SK-N-SH (cell line): ENCODE results near the gene APEH. TPM values are rescaled to one million over a fixed set of nuclear protein-coding genes. Genes with fewer than 3 reads are reported as not detected.
"Not testable (repeated sequence)": the region's sequence is repeated elsewhere in the genome, so short reads cannot be mapped to it uniquely, and the experiment has no call there.

Experiments used
- CTCF ChIA-PET: fragments of 300-600, 350-600 bp; formaldehyde crosslinking; extraction: SDS; loops from one replicate; lab custom pipeline; 2021; lab: Yijun Ruan, JAX
- POLR2A ChIA-PET: fragments of 350-600 bp; sonication (Branson Sonifier 250); formaldehyde crosslinking; extraction: SDS; loops from one replicate; lab custom pipeline; 2020; ENCODE audit warnings: antibody characterized with exemption, inconsistent platforms; lab: Yijun Ruan, JAX
- DNase-seq: peaks from one replicate; pipeline ENCODE4 v3.0.0; 2012
- H2AFZ ChIP-seq: fragments of 200-600 bp; sonication (generic); 2 replicates; pipeline ENCODE4 v1.8.1; 2016; ENCODE audit warnings: antibody characterized with exemption, mild to moderate bottlenecking, low read depth
- H3F3A ChIP-seq: fragments of 200-600 bp; sonication (generic); replicated peaks from 2 replicates; pipeline ENCODE3; 2016; ENCODE audit warnings: antibody characterized with exemption, mild to moderate bottlenecking; ENCODE audit not compliant: insufficient read depth
- H3K27ac ChIP-seq, 2 experiments: fragments of 200-500 bp in 1 of 2; fragments of 200-600 bp in 1 of 2; sonication (Bioruptor generic) in 1 of 2; sonication (generic), shearing (Covaris generic) in 1 of 2; 2 replicates each; pipeline versions ENCODE4 v1.5.1 to v1.6.1; 2014 to 2016; ENCODE audit warnings: low read depth in 2 of 2, inconsistent platforms in 1 of 2, low read length in 1 of 2, mild to moderate bottlenecking in 1 of 2, mixed read lengths in 1 of 2
- H3K27me3 ChIP-seq: fragments of 200-600 bp; sonication (generic), shearing (Covaris generic); 2 replicates; pipeline ENCODE4 v1.6.1; 2016; ENCODE audit warnings: mixed run types; ENCODE audit not compliant: insufficient read depth
- H3K36me3 ChIP-seq, 2 experiments: fragments of 200-500 bp in 1 of 2; fragments of 200-600 bp in 1 of 2; sonication (Bioruptor generic) in 1 of 2; sonication (generic) in 1 of 2; replicated peaks in 1 of 2; 2 replicates each; pipeline versions ENCODE3 to v1.5.1; 2014 to 2016; ENCODE audit warnings: low read length in 1 of 2, mild to moderate bottlenecking in 1 of 2; ENCODE audit not compliant: insufficient read depth in 2 of 2, control insufficient read depth in 1 of 2
- H3K4me1 ChIP-seq, 2 experiments: fragments of 200-500 bp in 1 of 2; fragments of 200-600 bp in 1 of 2; sonication (Bioruptor generic) in 1 of 2; sonication (generic), shearing (Covaris generic) in 1 of 2; 2 replicates each; pipeline versions ENCODE4 v1.5.1 to v1.6.1; 2014 to 2016; ENCODE audit warnings: low read depth in 1 of 2, low read length in 1 of 2, mixed run types in 1 of 2; ENCODE audit not compliant: insufficient read depth in 2 of 2, control insufficient read depth in 1 of 2
- H3K4me2 ChIP-seq: fragments of 200-600 bp; sonication (generic), shearing (Covaris generic); 2 replicates; pipeline ENCODE4 v1.6.1; 2017; ENCODE audit warnings: mixed run types
- H3K4me3 ChIP-seq, 2 experiments: fragments of 200-500 bp in 1 of 2; fragments of 200-600 bp in 1 of 2; sonication (Bioruptor generic) in 1 of 2; sonication (generic), shearing (Covaris generic) in 1 of 2; 2 replicates each; pipeline versions ENCODE4 v1.5.1 to v1.8.1; 2014 to 2016; ENCODE audit warnings: low read depth in 2 of 2, inconsistent platforms in 1 of 2, low read length in 1 of 2, mild to moderate bottlenecking in 1 of 2, mixed read lengths in 1 of 2, moderate library complexity in 1 of 2
- H3K79me2 ChIP-seq: fragments of 200-600 bp; sonication (generic); 2 replicates; pipeline ENCODE4 v1.8.1; 2017; ENCODE audit warnings: mild to moderate bottlenecking; ENCODE audit not compliant: insufficient read depth
- H3K9ac ChIP-seq: fragments of 200-600 bp; sonication (generic); 2 replicates; pipeline ENCODE4 v1.6.1; 2017; ENCODE audit warnings: mixed run types
- H3K9me2 ChIP-seq: fragments of 200-600 bp; sonication (generic); 2 replicates; pipeline ENCODE4 v1.6.1; 2017; ENCODE audit warnings: mixed run types
- H3K9me3 ChIP-seq: fragments of 200-600 bp; sonication (generic); 2 replicates; pipeline ENCODE4 v1.6.1; 2017; ENCODE audit warnings: mixed run types, mild to moderate bottlenecking, moderate library complexity
- H4K20me1 ChIP-seq: fragments of 200-600 bp; sonication (generic); 2 replicates; pipeline ENCODE4 v1.6.1; 2017; ENCODE audit warnings: mild to moderate bottlenecking, mixed run types; ENCODE audit not compliant: insufficient read depth
- WGBS: methylation state at CpG from one replicate; pipeline ENCODE4 v1.1.6; 2017; ENCODE audit warnings: low lambda C conversion rate; 5-methylcytosine and 5-hydroxymethylcytosine counted together
- polyA plus RNA-seq, 3 experiments: library from polyadenylated mRNA; depleted of rRNA; stranded (reverse); fragments of >200 nt; gene quantifications; 2 replicates each; pipeline ENCODE4 v1.2.3, GENCODE V29; 2012

APEH gene
- polyA plus RNA-seq, 1 of the 3 experiments (the other 2 are of a cell fraction): 112 TPM

DNA sequence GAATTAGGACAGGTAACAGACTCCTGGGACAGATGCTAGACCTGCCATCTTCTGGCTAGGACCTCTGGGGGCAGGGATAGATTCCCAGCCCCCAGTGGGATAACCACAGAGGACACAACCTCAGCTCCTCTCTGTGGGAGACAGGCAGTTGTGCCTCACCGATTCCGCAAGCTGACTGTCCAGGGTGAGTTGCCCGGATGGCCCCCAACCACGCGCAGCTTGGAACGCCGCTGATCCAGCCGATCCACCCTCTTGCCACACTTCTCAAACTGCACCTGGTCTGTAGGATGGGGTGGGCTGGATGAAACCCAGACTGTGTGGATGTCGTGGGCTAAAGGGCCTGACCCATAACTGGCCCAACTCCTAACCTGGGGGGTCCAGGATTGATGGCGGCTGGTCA, 11.0 kb downstream of the APEH start:
- H3K9me2 ChIP-seq, H3K79me2 ChIP-seq, H3K27ac ChIP-seq, H3K4me3 ChIP-seq, POLR2A ChIA-PET, H3K9ac ChIP-seq, H4K20me1 ChIP-seq, H3K27me3 ChIP-seq, DNase-seq, H3K9me3 ChIP-seq, H3K4me2 ChIP-seq, H3F3A ChIP-seq, H2AFZ ChIP-seq: not testable (repeated sequence)
- WGBS: 100% methylated on average over 10 of the region's 10 CpGs
- Histone ChIP-seq H3K4me1 (peaks cover 5 to 13% of the 10 kb centered on the region in 2 experiments; a peak in 2 of 4 replicates), H3K36me3 (peaks cover 0 to 36% of the 10 kb centered on the region in 2 experiments)
- CTCF ChIA-PET: interaction anchor here (1.4 kb wide), 1 partner anchor 13 kb away, joined by 6 read pairs; no protein-coding TSS in a partner anchor

DNA sequence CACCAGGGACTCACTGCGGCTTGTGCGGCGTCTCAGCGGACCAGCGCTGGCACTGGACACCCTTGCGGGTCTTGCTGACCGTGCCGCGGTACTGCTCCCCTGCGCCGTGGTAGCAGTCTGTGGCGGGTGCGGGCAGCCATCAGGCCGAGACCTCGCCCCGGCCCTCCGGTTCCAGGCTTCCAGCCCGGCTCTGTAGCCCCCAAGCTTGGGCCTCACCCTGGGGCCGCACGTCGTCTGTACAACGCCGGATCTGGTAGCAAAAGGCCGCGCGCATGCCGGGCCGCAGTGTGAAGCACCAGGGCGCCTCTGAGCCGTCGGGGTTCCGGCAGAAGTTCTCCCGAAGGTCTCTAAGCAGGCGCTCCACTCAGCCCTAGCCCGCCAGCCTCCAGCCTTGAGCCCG, 11.7 kb downstream of the APEH start:
- H3F3A ChIP-seq, H3K9ac ChIP-seq, H3K27me3 ChIP-seq, DNase-seq, H3K9me2 ChIP-seq, H4K20me1 ChIP-seq, H3K4me3 ChIP-seq, H3K9me3 ChIP-seq, POLR2A ChIA-PET, H3K27ac ChIP-seq, H3K4me2 ChIP-seq, H2AFZ ChIP-seq: not testable (repeated sequence)
- CTCF ChIA-PET: interaction anchor here (1.4 kb wide), 1 partner anchor 14 kb away, joined by 6 read pairs; no protein-coding TSS in a partner anchor
- Histone ChIP-seq H3K36me3 (peaks cover 0 to 29% of the 10 kb centered on the region in 2 experiments), H3K4me1 (peaks cover 5 to 20% of the 10 kb centered on the region in 2 experiments; a peak in 2 of 4 replicates), H3K79me2 (peaks cover 14% of the 10 kb centered on the region)
- 93% methylated on average over 3 of the region's 36 CpGs for WGBS

GRCh38 chr3:49686346-49686745, 12.2 kb downstream of the APEH start:
- H3K4me2 ChIP-seq, H4K20me1 ChIP-seq, H3K9me3 ChIP-seq, H2AFZ ChIP-seq, H3K9me2 ChIP-seq, DNase-seq, H3F3A ChIP-seq, H3K27me3 ChIP-seq, CTCF ChIA-PET, H3K9ac ChIP-seq, POLR2A ChIA-PET, H3K27ac ChIP-seq: not testable (repeated sequence)
- peaks cover 5 to 24% of the 10 kb centered on the region in 2 experiments; a peak in 2 of 4 replicates for H3K4me1 ChIP-seq
- H3K79me2 ChIP-seq: peaks cover 18% of the 10 kb centered on the region
- H3K36me3 ChIP-seq: peaks cover 0 to 24% of the 10 kb centered on the region in 2 experiments
- H3K4me3 ChIP-seq: peak overlapping the region in 1 of 2 experiments; percentile 24; a peak in 1 of 4 replicates
- WGBS: 15% methylated on average over 4 of the region's 29 CpGs

DNA sequence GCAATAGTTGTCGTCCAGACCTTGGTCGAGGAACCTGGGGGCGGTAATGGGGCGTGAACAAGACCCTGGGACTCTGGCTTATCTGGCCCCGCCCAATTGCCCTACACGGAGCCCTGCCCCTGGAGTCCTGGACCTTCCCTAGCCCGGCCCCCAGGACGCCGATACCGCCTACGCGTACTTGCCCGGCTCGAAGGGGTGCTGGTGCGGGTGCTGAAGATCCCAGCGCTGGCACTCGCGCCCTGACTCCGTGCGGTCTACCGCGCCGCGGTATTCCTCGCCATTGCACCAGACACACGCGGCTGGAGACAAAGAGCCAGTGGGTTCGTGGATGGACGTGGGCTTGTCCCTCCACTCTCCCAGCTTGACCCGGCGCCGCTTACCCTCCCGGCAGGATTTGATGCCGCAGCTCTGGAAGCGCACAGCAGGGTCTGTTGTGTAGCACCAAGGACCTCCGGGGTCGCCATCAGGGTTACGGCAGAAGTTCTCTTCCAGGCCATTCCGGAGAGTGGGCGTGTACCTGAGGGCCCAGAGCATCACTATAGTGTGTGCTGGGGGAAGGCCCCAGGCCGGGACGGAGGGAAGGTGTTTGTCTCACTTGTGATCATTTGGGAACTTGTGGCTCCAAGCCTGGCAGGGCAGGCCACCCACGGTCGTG, 12.7 kb downstream of the APEH start:
- H3K27ac ChIP-seq, H3K9me3 ChIP-seq, H3K9me2 ChIP-seq, H4K20me1 ChIP-seq, H2AFZ ChIP-seq, POLR2A ChIA-PET, H3K4me2 ChIP-seq, H3K9ac ChIP-seq, CTCF ChIA-PET, H3F3A ChIP-seq, H3K27me3 ChIP-seq: not testable (repeated sequence)
- Histone ChIP-seq H3K79me2 (peaks cover 18% of the 10 kb centered on the region), H3K4me1 (peaks cover 5 to 27% of the 10 kb centered on the region in 2 experiments; a peak in 2 of 4 replicates), H3K4me3 (peak overlapping the region in 1 of 2 experiments; percentile 24; a peak in 1 of 4 replicates), H3K36me3 (peaks cover 0 to 18% of the 10 kb centered on the region in 2 experiments)
- DNase-seq: peak; percentile 69
- WGBS: 76% methylated on average over 10 of the region's 44 CpGs

DNA sequence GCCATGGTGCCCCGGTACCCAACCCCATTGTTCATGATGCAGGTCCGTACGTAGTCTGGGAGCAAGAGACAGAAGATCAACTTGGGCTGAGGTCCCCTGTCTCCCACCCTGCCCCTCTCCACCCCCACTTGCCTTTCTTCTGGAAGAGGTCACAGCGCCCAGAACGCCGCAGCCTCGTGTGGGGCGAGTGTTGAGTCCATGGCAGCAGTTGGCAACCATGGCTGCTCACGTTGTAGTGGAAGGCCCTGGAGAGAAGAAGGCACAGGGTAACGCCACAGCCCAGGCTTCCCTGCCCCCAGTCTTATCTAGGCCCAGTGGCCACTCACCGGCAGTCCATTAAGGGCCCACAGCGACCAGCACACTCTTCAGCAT, 13.3 kb downstream of the APEH start:
- H3K4me3 ChIP-seq, H3K9ac ChIP-seq, DNase-seq, H2AFZ ChIP-seq, H4K20me1 ChIP-seq, H3F3A ChIP-seq, H3K9me2 ChIP-seq, H3K4me2 ChIP-seq, H3K9me3 ChIP-seq, POLR2A ChIA-PET, H3K27me3 ChIP-seq, H3K27ac ChIP-seq, CTCF ChIA-PET: not testable (repeated sequence)
- peaks cover 0 to 13% of the 10 kb centered on the region in 2 experiments for H3K36me3 ChIP-seq
- 95% methylated on average over 4 of the region's 12 CpGs for WGBS
- H3K79me2 ChIP-seq: peaks cover 18% of the 10 kb centered on the region
- peaks cover 5 to 27% of the 10 kb centered on the region in 2 experiments; a peak in 2 of 4 replicates for H3K4me1 ChIP-seq

DNA sequence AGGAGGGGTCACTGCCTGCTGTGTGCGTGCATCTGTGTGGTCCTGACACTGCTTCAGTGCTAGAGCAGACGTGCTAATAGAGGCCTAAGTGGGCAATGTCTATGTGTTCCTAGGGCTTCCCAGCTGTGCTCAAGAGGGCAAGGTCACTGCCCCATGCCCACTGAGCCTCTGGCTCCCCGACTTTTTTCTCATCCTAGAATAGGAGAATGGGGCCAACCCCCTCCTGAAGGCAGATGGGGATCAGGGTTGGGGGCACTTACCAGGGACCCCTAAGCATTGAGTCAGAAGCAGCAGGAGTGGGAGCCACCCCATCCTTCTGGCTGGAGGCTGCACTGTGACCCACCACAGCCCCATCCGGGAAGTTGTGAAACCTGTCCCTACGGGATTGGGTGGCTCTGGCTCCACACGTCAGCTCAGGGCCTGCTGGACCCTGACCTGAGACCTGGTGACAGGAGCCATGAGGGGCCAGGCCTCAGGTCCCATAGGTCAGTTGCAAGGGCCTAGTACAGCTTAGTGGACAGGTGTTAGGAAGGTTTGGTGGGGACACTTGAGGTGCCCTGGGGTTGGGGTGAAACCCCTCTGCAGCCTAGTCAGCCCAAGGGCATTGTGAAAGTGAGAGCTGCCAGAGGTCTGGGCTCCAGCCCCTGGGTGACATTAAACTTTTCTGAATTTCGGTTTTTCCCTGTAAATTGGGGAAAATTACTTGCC, 14.3 kb downstream of the APEH start:
- WGBS: 68% methylated on average over 5 of the region's 7 CpGs
- H3K9me3 ChIP-seq, POLR2A ChIA-PET, H3K36me3 ChIP-seq, H3K27me3 ChIP-seq, H3F3A ChIP-seq, H4K20me1 ChIP-seq, H3K9me2 ChIP-seq, H2AFZ ChIP-seq, DNase-seq: not testable (repeated sequence)
- peak overlapping the region; percentile 83 for H3K4me2 ChIP-seq
- peak overlapping the region; percentile 87 for H3K9ac ChIP-seq
- peaks cover 26% of the 10 kb centered on the region for H3K79me2 ChIP-seq
- H3K27ac ChIP-seq: peak overlapping the region; percentile 18 to 25; a peak in 3 of 4 replicates
- peak overlapping the region; percentile 84 to 92 for H3K4me3 ChIP-seq
- CTCF ChIA-PET: interaction anchor here (0.9 to 1.4 kb wide), 2 partner anchors 15 to 149 kb away, joined by 3 read pairs; no protein-coding TSS in a partner anchor
- peaks cover 5 to 27% of the 10 kb centered on the region in 2 experiments; a peak in 2 of 4 replicates for H3K4me1 ChIP-seq
